Trophoblast cell (in vitro differentiated cells and primary cell): Measurements from ENCODE around the gene PRSS12.
"Not testable (repeated sequence)": the region's sequence is repeated elsewhere in the genome, so short reads cannot be mapped to it uniquely, and the experiment has no call there.

ENCODE experiments used
- DNase-seq, 2 donors: peaks; one replicate each; pipeline ENCODE4 v3.0.0-alpha.2; 2016
- H2AFZ ChIP-seq: 2 replicates; pipeline ENCODE4 v1.6.1; 2013; ENCODE audit warnings: low read length, moderate library complexity, mild to moderate bottlenecking; ENCODE audit not compliant: insufficient read depth, poor library complexity
- H2AK5ac ChIP-seq: 2 replicates; pipeline ENCODE4 v1.6.1; 2013; ENCODE audit warnings: mild to moderate bottlenecking, low read length
- H2BK120ac ChIP-seq: 2 replicates; pipeline ENCODE4 v1.6.1; 2013; ENCODE audit warnings: low read length, mild to moderate bottlenecking, moderate library complexity; ENCODE audit not compliant: insufficient read depth, poor library complexity
- H2BK12ac ChIP-seq: 2 replicates; pipeline ENCODE4 v1.6.1; 2013; ENCODE audit warnings: mild to moderate bottlenecking, low read length, moderate library complexity
- H2BK5ac ChIP-seq: 2 replicates; pipeline ENCODE4 v1.6.1; 2013; ENCODE audit warnings: low read length, low read depth, moderate library complexity, mild to moderate bottlenecking; ENCODE audit not compliant: poor library complexity
- H3K14ac ChIP-seq: 2 replicates; pipeline ENCODE4 v1.6.1; 2013; ENCODE audit warnings: mild to moderate bottlenecking, low read length
- H3K18ac ChIP-seq: 2 replicates; pipeline ENCODE4 v1.6.1; 2013; ENCODE audit warnings: mild to moderate bottlenecking, low read length
- H3K23ac ChIP-seq: 2 replicates; pipeline ENCODE4 v1.6.1; 2013; ENCODE audit warnings: low read length
- H3K27ac ChIP-seq: 2 replicates; pipeline ENCODE4 v1.5.1; 2013; ENCODE audit warnings: low read depth, mild to moderate bottlenecking, inconsistent platforms, low read length, moderate library complexity
- H3K27me3 ChIP-seq: 2 replicates; pipeline ENCODE4 v1.6.1; 2013; ENCODE audit warnings: inconsistent platforms, mild to moderate bottlenecking, low read length, moderate library complexity; ENCODE audit not compliant: insufficient read depth
- H3K36me3 ChIP-seq, 2 experiments: 1 replicate in 1 of 2; 2 replicates in 1 of 2; pipeline ENCODE4 v1.6.1; 2013; ENCODE audit warnings: low read length in 2 of 2, mild to moderate bottlenecking in 2 of 2, moderate library complexity in 1 of 2; ENCODE audit not compliant: insufficient read depth in 2 of 2, control insufficient read depth in 1 of 2
- H3K4ac ChIP-seq: 2 replicates; pipeline ENCODE4 v1.6.1; 2013; ENCODE audit warnings: low read depth, mild to moderate bottlenecking, low read length, moderate library complexity
- H3K4me1 ChIP-seq, 2 experiments: 1 replicate in 1 of 2; 2 replicates in 1 of 2; pipeline ENCODE4 v1.6.1; 2013; ENCODE audit warnings: low read length in 2 of 2, mild to moderate bottlenecking in 2 of 2, moderate library complexity in 1 of 2; ENCODE audit not compliant: insufficient read depth in 2 of 2, control insufficient read depth in 1 of 2
- H3K4me2 ChIP-seq: 2 replicates; pipeline ENCODE4 v1.6.1; 2013; ENCODE audit warnings: inconsistent platforms, mild to moderate bottlenecking, low read length, moderate library complexity
- H3K4me3 ChIP-seq: 2 replicates; pipeline ENCODE4 v1.5.1; 2013; ENCODE audit warnings: mild to moderate bottlenecking, low read depth, low read length, inconsistent platforms
- H3K79me1 ChIP-seq: one replicate; pipeline ENCODE4 v1.6.1; 2013; ENCODE audit warnings: low read length
- H3K79me2 ChIP-seq: 2 replicates; pipeline ENCODE4 v1.6.1; 2013; ENCODE audit warnings: low read length, mild to moderate bottlenecking; ENCODE audit not compliant: control insufficient read depth, insufficient read depth, poor library complexity
- H3K9ac ChIP-seq: 2 replicates; pipeline ENCODE4 v1.6.1; 2013; ENCODE audit warnings: mild to moderate bottlenecking, low read length
- H3K9me3 ChIP-seq: 2 replicates; pipeline ENCODE4 v1.6.1; 2013; ENCODE audit warnings: low read depth, mild to moderate bottlenecking, control low read depth, inconsistent platforms, low read length; ENCODE audit not compliant: insufficient read depth
- H4K12ac ChIP-seq: 2 replicates; pipeline ENCODE4 v1.6.1; 2013; ENCODE audit warnings: low read depth, mild to moderate bottlenecking, low read length, moderate library complexity
- H4K8ac ChIP-seq: 2 replicates; pipeline ENCODE4 v1.6.1; 2013; ENCODE audit warnings: low read depth, mild to moderate bottlenecking, low read length, moderate library complexity
- H4K91ac ChIP-seq: one replicate; pipeline ENCODE4 v1.6.1; 2013; ENCODE audit warnings: low read depth, mild to moderate bottlenecking, low read length, moderate library complexity
- WGBS: extraction: QIAGEN DNeasy Blood & Tissue Kit; methylation state at CpG from one replicate; pipeline ENCODE4 v1.1.7; 2013; ENCODE audit warnings: missing lambda C conversion rate; ENCODE audit not compliant: insufficient read length, insufficient coverage; ENCODE audit errors: extremely low coverage; 5-methylcytosine and 5-hydroxymethylcytosine counted together

The PRSS12 gene

DNA sequence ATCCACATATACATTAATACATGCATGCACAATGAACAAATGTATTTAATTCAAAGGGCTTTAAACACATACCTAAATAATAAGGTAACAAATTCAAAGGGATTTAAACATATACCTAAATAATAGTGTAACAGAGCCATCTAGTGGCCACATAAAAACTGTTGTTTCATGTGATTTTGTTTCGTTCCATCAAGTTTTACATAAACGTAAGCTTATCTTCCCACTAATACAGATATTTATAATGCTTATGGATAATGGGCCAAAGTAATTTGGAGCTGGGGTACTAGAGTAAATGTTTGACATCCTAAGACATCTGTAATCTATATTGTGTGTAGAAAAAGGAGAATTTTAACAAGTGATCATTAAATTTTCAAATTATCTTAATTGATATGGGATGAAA, 82.3 kb downstream of the PRSS12 start:
- WGBS: no CpG with 5 or more reads among the region's 2 CpGs
- H3K79me2 ChIP-seq: no peaks in the 10 kb centered on the region
- H3K36me3 ChIP-seq: peaks cover 0 to 2% of the 10 kb centered on the region in 2 experiments
- no peak overlapping the region for H2BK120ac ChIP-seq
- H3K79me1 ChIP-seq: no peaks in the 10 kb centered on the region
- H2BK5ac ChIP-seq: no peak overlapping the region
- DNase-seq: peak in 1 of 2 donors; percentile 74
- no peak overlapping the region for H4K12ac ChIP-seq
- no peak overlapping the region for H3K23ac ChIP-seq
- H3K27ac ChIP-seq: no peak overlapping the region
- H2BK12ac ChIP-seq: no peak overlapping the region
- H3K9me3 ChIP-seq: peaks cover 2% of the 10 kb centered on the region
- H3K18ac ChIP-seq: no peak overlapping the region
- H3K4me1 ChIP-seq: no peaks in the 10 kb centered on the region
- H2AK5ac ChIP-seq: no peak overlapping the region
- H3K14ac ChIP-seq: no peak overlapping the region
- no peaks in the 10 kb centered on the region for H3K27me3 ChIP-seq
- no peak overlapping the region for H4K91ac ChIP-seq
- H2AFZ ChIP-seq: no peak overlapping the region
- H3K4ac ChIP-seq: no peak overlapping the region
- H3K4me2 ChIP-seq: no peak overlapping the region
- H3K9ac ChIP-seq: no peak overlapping the region
- no peak overlapping the region for H3K4me3 ChIP-seq
- H4K8ac ChIP-seq: no peak overlapping the region

DNA sequence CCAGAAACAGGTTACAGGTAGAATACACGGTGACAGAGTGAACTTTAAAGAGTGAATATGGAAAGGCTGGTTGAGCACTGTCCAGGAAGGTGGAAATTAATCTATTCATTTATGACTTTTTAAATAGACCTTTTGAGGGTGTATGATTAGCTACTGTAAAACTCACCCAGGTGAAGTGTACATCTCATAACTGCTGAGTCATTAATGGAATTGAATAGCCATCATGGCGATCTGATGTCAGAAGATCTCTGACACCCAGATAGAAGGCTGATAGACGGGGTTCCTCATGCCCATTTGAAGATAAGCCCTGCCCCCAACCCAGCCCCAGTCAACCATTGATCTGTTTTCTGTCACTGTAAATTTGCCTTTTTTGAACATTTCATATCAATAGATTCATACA, 84.0 kb downstream of the PRSS12 start:
- Histone ChIP-seq H3K4me3 (no peak overlapping the region), H3K9me3 (peaks cover 2% of the 10 kb centered on the region), H3K4ac (no peak overlapping the region), H4K8ac (no peak overlapping the region), H3K4me1 (no peaks in the 10 kb centered on the region), H3K18ac (no peak overlapping the region), H3K9ac (no peak overlapping the region), H3K79me2 (no peaks in the 10 kb centered on the region), H3K23ac (no peak overlapping the region), H2AFZ (no peak overlapping the region), H3K27me3 (no peaks in the 10 kb centered on the region), H4K91ac (no peak overlapping the region), H3K14ac (no peak overlapping the region), H2BK120ac (no peak overlapping the region), H2BK12ac (no peak overlapping the region), H4K12ac (no peak overlapping the region), H3K79me1 (no peaks in the 10 kb centered on the region), H2AK5ac (no peak overlapping the region), H3K36me3 (peaks cover 0 to 4% of the 10 kb centered on the region in 2 experiments), H2BK5ac (no peak overlapping the region), H3K27ac (no peak overlapping the region), H3K4me2 (no peak overlapping the region)
- DNase-seq: no peak
- no CpG with 5 or more reads among the region's 3 CpGs for WGBS

DNA sequence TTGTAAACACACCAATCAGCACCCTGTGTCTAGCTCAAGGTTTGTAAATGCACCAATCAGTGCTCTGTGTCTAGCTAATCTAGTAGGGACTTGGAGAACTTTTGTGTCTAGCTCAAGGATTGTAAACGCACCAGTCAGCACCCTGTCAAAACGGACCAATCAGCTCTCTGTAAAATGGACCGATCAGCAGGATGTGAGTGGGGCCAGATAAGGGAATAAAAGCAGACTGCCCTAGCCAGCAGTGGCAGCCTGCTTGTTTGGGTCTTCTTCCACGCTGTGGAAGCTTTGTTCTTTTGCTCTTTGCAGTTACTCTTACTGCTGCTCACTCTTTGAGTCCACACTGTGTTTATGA, 86.7 kb downstream of the PRSS12 start:
- no CpG with 5 or more reads among the region's 4 CpGs for WGBS
- not testable (repeated sequence) for H3K4me3 ChIP-seq, H3K36me3 ChIP-seq, H3K27me3 ChIP-seq, H3K79me1 ChIP-seq, H3K9me3 ChIP-seq, H2BK12ac ChIP-seq, H3K4ac ChIP-seq, H2BK5ac ChIP-seq, H4K91ac ChIP-seq, H3K9ac ChIP-seq, H3K23ac ChIP-seq, H3K14ac ChIP-seq, H2AFZ ChIP-seq, H2BK120ac ChIP-seq, H4K8ac ChIP-seq, H2AK5ac ChIP-seq, H3K18ac ChIP-seq, H3K79me2 ChIP-seq, H4K12ac ChIP-seq, H3K4me1 ChIP-seq, H3K4me2 ChIP-seq, H3K27ac ChIP-seq, DNase-seq

DNA sequence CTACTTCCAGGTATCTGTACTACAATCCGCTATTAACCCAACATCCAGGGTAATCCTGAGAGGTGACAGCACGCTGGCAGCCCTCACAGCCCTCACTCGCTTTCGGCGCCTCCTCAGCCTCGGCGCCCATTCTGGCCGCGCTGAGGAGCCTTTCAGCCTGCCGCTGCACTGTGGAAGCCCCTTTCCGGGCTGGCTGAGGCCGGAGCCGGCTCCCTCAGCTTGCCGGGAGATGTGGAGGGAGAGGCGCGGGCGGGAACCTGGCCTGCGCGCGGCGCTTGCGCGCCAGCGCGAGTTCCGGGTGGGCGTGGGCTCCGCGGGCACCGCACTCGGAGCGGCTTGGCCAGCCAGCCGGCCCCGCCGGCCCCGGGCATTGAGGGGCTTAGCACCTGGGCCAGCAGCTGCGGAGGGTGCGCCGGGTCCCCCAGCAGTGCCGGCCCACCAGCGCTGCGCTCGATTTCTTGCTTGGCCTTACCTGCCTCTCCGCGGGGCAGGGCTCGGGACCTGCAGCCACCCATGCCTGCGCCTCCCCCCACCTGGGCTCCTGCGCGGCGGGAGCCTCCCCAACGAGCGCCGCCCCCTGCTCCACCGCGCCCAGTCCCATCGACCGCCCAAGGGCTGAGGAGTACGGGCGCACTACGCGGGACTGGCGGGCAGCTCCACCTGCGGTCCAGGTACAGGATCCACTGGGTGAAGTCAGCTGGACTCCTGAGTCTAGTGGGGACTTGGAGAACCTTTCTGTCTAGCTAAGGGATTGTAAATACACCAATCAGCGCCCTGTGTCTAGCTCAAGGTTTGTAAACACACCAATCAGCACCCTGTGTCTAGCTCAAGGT, 87.3 kb downstream of the PRSS12 start:
- Histone ChIP-seq H3K9me3 (peaks cover 2% of the 10 kb centered on the region), H2BK5ac (no peak overlapping the region)

More for the DNA sequence above, 87.3 kb downstream of the PRSS12 start:
- no peak overlapping the region for H3K4me3 ChIP-seq
- H3K4me2 ChIP-seq: no peak overlapping the region
- no peaks in the 10 kb centered on the region for H3K4me1 ChIP-seq
- peak; percentile 30 to 48 for DNase-seq
- H3K79me2 ChIP-seq: no peaks in the 10 kb centered on the region
- H3K27ac ChIP-seq: no peak overlapping the region
- H2BK120ac ChIP-seq: no peak overlapping the region
- H3K23ac ChIP-seq: no peak overlapping the region
- no peak overlapping the region for H2BK12ac ChIP-seq
- H3K27me3 ChIP-seq: no peaks in the 10 kb centered on the region
- H3K18ac ChIP-seq: no peak overlapping the region
- no CpG with 5 or more reads among the region's 64 CpGs for WGBS
- no peak overlapping the region for H2AK5ac ChIP-seq
- H4K12ac ChIP-seq: no peak overlapping the region
- no peak overlapping the region for H4K91ac ChIP-seq
- no peak overlapping the region for H3K9ac ChIP-seq
- no peak overlapping the region for H3K14ac ChIP-seq
- no peaks in the 10 kb centered on the region for H3K79me1 ChIP-seq
- H2AFZ ChIP-seq: no peak overlapping the region
- H4K8ac ChIP-seq: no peak overlapping the region
- H3K36me3 ChIP-seq: peaks cover 0 to 4% of the 10 kb centered on the region in 2 experiments
- H3K4ac ChIP-seq: no peak overlapping the region
